GM21390 (cell line): ENCODE measurements around the gene PRDM1.

Source experiments
- ATAC-seq: cut with Tn5 transposase; IDR thresholded peaks from one replicate; pipeline ENCODE4 v1.9.1; 2021; ENCODE audit not compliant: unreplicated experiment

The PRDM1 gene

DNA sequence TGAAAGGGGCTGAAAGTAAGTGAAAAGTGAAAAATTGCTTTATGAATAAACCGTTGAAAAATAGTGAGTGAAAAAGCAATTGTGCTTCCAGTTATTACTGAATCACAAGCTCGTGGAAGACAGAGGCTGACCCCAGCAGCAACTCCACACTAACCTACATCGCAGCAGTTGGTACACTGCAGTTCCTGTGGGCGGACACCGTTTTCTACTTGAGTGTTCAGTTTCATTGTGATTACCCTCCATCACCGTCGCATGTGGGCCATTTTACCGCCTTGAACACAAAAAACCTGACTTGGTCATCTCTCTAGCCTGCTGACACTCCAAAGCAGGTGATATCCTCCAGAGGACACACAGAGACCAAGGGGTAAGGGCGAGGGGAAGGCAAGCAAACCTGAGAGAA, 28.4 kb downstream of the PRDM1 start:
- ATAC-seq: peak; percentile 73

- no peak for ATAC-seq
Measured at GRCh38 chr6:106115286-106115685, 29.1 kb downstream of the PRDM1 start.

DNA sequence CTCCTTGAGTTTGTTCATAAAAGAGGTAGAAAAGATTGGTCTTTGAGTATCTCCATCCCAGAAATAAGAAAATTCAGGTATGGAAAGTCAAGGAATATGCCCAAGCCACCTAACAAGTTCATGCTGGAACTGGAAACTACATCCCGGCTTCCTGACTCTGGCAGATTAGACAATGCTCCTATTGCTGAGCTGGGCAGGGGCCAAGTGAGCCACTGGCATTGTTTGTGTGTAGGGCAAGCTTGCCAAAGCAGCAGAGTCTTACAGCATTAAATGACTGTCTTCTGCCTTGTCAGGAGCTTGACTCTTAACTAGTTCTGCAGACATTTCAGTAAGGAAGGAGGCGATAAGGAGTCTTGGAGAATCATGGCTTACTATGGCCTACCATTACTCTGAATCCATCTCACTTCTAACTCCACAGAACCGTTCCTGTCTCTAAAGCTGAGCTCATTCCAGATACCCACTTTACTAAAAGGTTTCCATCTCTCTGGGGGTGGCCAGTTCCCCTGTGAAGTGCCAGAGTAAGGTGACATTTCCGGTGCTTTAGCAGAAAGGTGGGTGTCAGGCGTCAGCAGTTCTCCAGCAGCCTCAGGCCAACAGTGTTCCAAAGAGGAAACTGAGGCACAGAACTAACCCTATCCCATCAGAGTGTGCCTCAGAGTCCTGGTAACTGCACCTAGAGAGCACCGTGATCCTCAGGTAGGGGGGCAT, 30.1 kb downstream of the PRDM1 start:
- no peak for ATAC-seq

DNA sequence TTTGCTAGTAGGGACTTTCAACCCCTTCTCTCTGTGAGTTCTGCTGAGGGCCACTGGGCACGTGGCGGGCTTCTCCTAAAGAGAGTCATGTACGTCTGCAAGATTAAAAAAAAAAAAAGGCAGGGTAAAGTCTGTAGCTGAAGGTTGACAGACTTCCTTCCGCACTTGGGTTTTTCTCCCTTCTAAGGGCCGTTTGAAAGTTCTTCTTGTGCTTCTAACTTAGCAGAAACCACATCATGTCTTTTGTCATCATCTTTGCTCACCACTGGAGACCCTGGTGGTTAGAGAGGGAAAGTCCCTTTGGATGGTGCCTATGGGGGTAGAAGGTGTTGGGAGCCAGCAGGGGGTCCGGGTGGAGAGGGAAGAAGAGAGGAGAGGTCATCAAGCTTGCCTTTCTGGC, 31.4 kb downstream of the PRDM1 start:
- ATAC-seq: peak; percentile 44

DNA sequence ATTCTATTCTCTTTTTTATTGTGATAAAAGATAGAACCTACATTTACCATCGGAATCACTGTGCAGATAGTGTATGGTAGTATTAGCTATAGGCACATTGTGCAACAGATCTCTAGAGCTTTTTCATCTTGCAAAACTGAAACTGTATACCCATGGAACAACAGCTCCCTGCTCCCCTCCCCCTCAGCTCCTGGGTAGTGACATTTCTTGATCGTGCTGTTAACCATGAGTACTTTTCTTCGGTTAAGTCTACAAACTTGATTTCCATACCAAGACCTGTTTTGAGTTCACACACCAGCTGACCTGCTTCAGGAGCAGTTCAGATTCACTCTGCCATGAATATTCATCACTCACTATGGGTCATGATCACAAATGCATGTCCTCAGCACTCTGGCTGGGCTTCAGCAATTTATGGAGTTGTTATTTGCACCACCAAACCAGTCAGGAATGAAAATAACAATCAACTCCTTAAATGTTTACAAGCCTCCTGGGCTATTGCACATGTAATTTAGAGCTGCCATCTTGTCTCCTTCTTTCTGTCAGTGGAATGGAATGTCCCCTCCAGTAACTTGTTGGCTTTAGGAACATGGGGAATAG, 32.8 kb downstream of the PRDM1 start:
- ATAC-seq: no peak

DNA sequence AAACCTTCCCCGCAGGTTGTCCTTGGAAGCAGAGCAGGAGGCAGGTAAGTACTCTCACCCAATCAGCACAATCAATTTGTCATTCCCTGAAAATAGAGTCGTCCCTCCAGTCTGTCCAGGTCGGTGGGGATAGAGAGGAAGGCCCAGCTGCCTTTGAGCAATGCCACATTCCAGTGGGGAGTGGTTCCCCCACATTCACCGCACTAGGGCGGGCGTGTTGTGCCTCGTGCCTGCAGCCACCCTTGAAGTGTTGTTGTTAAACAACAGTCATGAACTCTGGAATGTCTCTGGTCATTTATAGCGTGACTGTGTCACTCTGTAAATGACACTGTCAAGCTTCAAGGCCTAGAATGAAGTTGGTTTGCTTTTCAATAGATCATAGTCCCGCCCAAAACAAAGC, 33.4 kb downstream of the PRDM1 start:
- no peak for ATAC-seq

DNA sequence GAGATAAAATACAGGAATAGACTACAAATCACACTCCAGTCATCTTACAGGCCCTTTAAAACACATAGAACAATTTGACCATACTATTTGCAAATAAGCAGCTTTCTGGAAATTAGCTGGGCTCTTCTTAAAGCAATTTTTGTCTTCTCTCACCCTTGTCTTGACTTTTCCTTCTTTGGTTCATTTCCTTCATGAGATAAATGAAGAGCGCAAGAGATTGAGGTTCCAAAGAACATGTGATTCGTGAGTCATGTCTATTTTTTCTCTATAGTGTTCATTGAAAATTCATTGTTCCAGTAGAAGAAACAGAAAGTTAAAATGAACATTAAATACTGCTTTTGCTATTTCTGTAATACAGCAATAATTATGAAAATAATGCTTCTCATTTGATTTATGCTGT, 33.9 kb downstream of the PRDM1 start:
- ATAC-seq: no peak

DNA sequence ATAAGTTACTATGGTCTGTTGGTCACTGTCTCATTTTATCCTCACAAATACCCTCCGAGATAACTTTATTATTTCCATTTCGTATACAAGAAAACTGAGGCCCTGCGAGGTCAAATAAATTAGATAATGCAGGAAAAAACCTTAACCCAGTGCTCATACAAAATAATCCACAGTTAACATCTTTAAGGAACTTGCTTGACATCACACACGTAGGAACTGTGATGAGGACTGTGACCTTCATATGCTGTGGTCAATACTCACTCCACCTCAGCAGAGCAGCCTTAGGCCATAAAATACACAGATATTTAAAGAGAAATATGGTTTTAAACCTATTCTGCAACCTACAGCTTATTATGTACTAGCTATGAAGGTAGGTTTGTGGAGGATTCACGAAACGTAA, 34.3 kb downstream of the PRDM1 start:
- no peak for ATAC-seq

DNA sequence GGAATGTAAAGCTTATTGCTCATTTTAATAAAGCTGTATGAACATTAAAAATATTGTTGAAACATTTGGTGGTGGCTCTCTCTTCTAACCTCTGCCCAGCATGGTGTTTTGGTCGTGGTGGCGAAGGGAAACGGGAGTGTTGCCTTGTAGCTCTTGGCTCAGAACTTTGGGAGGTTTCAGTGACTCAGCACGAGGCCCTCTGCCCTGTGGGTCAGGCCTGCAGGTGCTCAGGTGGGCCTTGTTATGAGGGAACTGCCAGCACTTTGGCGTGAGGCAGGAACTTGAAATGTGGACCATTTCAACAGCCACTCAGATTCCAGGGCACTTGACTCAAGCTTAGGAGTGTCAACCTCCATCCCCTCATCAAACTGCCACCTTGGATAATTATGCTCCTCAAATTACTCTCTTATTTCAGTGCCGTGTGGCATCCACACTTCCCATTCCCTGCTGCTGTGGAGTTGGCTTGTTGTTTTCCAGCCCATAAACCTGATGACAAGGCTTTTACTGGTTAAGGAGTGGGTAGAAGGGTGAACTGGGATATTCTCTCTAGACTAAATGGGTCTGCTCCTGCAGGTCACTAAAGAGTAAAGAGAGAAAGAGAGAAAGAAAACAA, 36.3 kb downstream of the PRDM1 start:
- ATAC-seq: no peak

GRCh38 chr6:106122938-106123656, 37.0 kb downstream of the PRDM1 start:
- no peak for ATAC-seq

DNA sequence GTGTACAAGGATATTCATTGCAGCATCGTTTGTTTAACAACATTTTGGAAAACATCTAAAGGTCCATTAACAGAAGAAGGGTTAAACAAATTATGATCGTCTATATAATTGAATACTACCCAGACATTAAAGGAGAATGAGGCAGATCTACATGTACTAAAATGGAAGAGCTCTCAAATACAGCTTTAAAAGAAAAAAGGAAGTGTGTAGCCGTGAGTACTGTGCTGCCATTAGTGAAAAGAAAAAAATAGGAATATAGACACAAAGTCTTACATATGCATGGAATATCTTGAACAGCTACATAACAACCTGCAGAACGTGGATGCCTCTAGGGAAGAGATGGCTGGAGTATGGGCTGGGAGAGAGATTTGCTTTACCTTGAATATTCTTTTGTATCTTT, 37.9 kb downstream of the PRDM1 start:
- ATAC-seq: no peak

- ATAC-seq: no peak
Measured at GRCh38 chr6:106124437-106125430, 38.6 kb downstream of the PRDM1 start.

DNA sequence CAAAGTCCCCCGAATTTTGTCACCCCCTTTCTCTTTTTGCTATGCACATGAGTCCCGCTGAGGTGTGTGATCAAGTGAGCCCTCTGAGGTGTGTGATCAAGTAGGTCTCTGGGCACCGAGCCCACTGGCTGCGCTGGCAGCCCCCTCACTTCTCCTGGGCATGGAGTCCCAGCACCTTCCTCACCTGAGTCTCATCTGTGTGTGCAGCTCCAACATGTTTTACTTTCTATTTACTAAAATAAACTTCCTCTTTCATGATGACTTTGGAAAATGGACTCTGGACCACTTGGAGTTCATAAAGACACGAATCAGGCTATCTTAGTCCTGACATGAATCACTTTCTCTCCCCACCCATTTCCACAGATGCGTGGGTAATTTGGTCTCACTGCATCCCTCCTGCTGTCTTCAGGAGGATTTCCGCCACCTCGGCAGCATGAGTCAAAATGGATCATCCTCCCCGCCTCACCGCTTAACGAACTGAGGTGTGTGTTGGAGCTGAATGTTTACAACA, 39.8 kb downstream of the PRDM1 start:
- no peak for ATAC-seq

- no peak for ATAC-seq
Measured at GRCh38 chr6:106126482-106126881, 40.3 kb downstream of the PRDM1 start.

DNA sequence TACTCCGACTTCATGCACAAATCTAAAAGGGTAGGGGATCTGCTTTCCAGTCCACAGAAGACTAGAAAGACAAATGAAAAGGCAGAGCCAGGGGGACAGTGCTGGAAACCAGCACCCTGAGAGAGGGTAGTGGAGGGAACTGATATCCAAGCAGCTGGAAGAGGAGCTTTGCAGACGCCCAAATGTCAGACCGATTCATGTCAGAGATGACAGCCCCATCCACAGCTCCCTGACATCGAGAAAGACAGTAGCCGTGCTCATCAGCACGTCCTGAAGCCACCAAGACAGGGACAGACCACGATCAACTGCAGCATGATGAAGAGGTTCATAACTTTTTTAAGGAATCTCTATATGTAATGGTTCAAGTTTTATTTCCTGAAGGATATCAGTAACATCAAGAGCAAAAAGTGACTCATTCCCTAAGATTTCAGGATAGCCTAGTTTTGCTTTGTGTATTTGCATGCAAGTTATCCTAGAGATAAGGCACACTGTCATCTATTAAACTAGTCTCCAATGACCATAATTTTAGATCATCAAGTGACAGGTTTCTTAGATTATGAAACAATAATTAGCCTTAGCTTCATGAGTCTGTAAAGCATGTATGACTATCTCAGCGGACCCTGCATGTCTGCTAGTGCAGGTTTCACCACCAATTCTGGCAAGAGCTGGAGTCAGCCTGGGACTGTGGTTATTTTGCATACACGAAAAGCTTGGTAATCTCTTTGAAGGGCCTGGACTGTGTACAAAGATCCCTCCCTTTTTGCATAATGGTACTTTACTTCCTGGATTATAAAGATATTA, 43.0 kb downstream of the PRDM1 start:
- ATAC-seq: no peak

GRCh38 chr6:106132153-106132698, 46.1 kb downstream of the PRDM1 start:
- no peak for ATAC-seq

DNA sequence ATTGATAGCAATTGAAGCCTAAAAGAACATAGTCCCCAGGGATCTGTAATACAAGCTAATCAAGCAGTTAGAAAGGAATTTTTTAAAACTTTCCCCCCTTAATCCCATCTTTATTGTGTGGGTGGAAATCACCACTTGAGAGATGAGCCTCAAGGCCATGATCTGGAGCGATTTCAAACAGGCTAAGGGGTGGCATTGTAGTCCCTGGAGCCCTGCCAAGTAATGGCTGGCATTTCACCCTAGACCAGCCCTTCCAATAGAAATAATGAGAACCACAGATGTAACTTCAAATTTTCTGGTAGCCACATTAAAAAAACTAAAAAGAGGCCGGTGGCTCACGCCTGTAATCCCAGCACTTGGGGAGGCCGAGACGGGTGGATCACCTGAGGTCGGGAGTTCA, 46.9 kb downstream of the PRDM1 start:
- ATAC-seq: no peak

- ATAC-seq: no peak
Measured at GRCh38 chr6:106134087-106134770, 48.1 kb downstream of the PRDM1 start.
